GM18505 (cell line): ENCODE measurements around the gene MLLT10.

ENCODE experiments used
- ATAC-seq: cut with Tn5 transposase; IDR thresholded peaks from one replicate; pipeline ENCODE4 v1.9.1; 2021; ENCODE audit not compliant: unreplicated experiment
- POLR2A ChIP-seq: IDR thresholded peaks from 4 replicates; pipeline ENCODE4 v1.6.1; 2011; ENCODE audit warnings: borderline replicate concordance; ENCODE audit not compliant: insufficient read depth, insufficient read length; ENCODE audit errors: extremely low read depth

Gene MLLT10

DNA sequence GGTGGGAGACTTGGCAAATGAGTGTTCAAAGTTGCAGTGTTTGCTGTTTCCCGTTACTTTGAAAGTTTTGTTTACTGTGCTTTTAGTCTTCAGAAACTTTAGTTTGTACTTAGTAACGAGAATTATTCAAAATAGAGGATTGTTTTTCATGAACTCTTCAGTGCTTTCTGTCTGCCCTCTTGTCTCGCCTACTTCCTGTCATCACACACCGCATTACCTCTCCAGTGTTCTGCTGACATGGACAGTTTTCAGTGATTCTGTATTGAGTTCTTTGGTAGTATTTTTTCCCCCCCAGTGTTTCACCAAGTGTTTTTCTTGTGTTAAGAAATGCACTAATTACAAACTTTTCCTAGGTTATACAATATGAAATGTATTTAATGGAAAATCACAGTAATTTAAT, 207.0 kb downstream of the MLLT10 start:
- TF ChIP-seq POLR2A = no peak
- no peak for ATAC-seq

DNA sequence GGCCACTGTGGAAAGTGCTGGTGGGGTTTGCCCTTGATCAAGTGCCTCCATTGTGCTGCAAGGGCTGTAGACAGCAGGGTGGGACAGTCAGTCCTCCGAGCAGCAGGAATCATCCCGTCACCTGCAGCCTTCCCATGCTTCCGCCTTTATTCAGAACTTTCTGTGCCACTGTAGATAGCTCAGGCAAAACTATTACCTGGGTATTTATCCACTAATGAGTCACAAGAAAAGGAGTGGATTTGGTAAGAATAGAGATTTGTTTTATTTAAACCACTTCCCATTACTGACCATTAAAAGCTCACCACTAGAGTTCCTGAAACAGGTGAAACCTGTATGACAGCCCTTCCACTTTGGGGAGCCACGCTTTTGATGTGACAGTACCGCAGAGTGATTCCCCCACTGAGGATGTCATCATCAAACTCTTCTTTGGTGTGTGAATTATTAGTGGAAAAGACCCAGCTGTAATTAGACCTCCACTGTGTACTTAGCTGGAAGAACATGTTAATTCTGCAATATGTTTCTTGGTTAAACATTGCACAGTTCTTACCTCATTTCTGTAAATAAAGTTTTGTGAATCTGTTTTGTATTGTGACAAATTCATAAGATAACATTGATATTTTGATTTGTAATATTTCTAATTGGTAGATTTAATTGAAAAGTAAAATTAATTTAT, 208.8 kb downstream of the MLLT10 start:
- no peak for ATAC-seq
- TF ChIP-seq POLR2A = no peak

GRCh38 chr10:21744223-21744622, 210.2 kb downstream of the MLLT10 start:
- no peak for ATAC-seq
- TF ChIP-seq POLR2A = no peak

GRCh38 chr10:21746118-21746517, 212.1 kb downstream of the MLLT10 start:
- no peak for ATAC-seq
- no peak for TF ChIP-seq POLR2A

GRCh38 chr10:21747809-21748208, 213.8 kb downstream of the MLLT10 start:
- TF ChIP-seq POLR2A = no peak
- ATAC-seq = no peak

DNA sequence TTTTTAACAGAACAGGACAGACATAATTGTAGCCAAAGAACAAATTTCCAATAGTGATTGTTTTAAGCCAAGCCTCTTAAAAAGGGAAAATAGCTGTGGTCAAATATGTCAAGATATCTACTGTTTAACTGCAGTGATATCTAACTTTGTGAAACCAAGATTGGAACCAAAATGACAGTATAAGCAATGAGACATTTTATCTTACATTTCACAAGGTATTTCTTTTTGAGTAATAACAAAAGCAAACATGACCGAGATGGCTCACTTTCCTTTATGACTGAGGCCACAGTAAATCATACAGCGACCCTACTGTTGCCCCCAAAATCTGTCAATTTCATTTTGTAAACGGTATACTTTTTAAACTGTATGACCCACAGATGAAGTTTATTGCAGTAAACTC, 215.8 kb downstream of the MLLT10 start:
- TF ChIP-seq POLR2A = no peak
- ATAC-seq = no peak

DNA sequence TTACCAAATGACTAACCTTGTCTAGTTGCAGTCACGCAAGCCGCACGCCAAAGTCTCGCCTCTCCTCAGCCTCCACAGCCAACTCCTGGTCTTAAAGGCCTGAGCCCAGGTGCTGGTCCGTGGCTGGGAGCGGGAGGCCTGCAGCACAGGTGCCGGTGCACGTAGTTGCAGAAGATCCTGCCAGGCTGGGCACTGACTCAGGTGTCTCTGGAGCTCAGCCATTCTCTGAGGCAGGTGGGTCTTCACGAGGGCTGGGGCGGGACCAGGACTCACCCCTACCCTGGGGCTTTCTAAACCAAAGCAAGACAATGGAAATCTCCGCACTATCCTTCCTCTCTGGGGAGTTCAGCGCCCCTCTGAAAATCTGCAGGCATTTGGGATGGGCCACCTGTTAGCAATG, 216.4 kb downstream of the MLLT10 start:
- no peak for TF ChIP-seq POLR2A
- ATAC-seq = no peak

DNA sequence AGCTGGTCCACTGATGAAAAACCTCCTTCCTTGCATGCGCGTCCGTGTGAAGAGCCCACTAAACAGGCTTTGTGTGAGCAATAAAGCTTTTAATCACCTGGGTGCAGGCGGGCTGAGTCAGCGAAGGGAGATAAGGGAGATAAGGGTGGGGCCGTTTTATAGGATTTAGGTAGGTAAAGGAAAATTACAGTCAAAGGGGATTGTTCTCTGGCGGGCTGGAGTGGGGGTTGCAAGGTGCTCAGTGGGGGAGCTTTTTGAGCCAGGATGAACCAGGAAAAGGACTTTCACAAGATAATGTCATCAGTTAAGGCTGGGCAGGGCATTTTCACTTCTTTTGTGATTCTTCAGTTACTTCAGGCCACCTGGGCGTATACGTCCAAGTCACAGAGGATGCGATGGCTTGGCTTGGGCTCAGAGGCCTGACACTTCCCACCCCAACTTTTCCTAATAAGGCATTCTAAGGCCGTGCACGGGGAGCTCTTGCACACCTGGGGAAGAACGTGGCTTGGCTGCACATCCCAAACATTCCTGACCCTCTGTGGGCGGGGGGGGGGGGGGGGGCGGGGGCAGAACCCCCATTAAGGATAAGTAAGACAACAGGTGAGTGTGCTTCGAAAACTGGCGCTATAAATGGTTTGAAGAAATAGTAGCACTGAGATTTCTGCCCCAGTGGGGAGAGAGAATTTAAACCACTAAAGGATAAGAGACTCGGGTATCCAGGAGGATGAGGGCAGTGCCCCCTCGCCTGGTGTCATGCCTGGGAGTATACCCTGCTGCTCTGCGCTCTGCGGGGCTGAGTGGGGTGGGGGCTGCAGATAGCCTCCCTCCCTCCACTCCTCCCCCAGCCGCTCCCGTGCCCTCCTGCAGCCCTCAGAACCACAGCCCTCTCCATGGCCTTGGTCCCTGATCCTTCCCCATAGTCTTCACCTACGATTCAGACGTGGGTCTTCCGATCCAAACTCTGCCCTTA, 217.6 kb downstream of the MLLT10 start:
- TF ChIP-seq POLR2A = no peak
- ATAC-seq = no peak

GRCh38 chr10:21753497-21754270, 219.7 kb downstream of the MLLT10 start:
- no peak for ATAC-seq
- TF ChIP-seq POLR2A = no peak

DNA sequence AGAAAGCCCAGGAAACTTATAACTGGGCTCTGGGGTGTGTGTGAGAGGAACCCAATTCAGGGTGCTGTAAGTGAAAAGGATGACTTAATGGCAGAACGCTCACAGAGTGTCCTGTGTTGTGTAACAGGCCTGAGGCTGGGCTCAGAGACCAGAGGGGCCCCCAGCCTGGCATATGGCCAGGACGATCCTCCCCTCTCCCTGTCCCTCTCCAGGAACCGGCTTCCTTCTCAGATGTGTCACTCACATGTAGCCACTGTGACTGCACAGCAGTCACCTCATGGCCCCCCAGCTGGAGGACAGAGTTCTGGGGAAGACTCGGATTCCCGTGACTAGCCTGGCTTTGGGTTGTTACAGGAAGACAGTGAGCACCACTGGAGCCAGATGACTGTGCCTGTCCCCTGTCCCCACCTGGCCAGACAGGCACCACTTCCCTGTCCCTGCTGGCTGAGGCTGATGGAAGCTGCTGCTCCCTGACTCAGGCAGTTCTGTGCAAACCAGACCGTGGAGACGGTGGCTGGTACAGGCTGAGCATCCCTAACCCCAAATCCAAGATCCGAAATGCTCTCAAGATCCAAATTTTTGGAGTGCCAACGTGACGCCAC, 220.5 kb downstream of the MLLT10 start:
- no peak for TF ChIP-seq POLR2A
- no peak for ATAC-seq

GRCh38 chr10:21756707-21757106, 222.7 kb downstream of the MLLT10 start:
- ATAC-seq = no peak
- TF ChIP-seq POLR2A = no peak

DNA sequence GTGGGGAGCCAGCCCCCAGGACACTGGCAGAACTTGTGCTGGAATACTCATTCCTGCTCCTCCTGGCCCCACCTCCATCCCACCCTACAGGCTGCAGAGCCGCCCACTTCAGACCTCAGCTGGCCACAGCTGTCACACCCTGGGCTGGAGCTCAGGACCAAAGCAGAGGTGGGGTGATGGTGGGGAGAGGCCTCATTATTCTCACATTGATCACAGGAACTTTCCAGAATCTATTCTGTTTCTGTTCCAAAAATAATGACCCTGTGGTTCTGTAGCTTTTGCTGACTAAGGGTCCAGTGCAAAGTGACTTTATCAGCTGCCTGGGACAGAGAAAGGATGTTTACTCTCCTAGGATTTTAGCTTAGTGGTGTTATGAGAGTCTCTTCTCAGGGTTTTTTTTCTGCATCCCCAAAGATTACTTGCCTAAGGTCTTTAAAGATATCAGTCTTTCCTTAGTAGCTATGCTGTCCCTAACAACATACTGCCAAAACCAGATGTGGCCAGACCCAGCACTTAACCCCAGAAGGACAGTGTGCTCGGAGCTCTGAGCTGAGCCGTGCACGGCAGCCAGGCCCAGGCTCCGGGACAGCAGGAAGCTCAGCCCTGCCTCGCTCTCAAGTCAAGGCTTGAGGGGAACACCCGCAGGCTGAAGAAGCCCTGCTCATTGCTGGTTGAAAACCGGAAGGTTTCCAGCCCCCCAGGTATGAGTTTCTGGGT, 223.3 kb downstream of the MLLT10 start:
- ATAC-seq = no peak
- TF ChIP-seq POLR2A = no peak

DNA sequence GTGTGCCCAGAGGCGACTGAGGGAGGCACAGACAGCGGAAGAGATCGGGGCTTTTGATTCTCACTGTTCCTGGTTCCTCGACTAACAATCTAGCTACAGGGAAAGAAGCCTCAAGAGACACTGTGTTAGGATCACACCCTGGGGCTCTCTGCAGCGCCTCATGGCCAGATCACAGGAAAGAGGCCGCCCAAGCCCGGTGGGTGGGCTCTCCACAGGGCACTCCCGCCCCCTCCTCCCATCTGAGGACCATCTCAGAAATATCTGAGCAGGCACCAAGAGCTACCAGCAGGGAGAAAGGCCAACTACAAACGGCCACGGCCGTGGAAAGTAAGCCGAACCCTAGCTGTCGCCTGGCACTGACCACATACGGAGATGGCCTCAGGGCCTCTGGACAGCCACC, 224.2 kb downstream of the MLLT10 start:
- ATAC-seq = no peak
- TF ChIP-seq POLR2A = no peak

- no peak for TF ChIP-seq POLR2A
- ATAC-seq = no peak
These were observed 224.7 kb downstream of the MLLT10 start for GRCh38 chr10:21758696-21759095.
